ENCODE measurements around the gene KRTAP16-1. TPM values are rescaled to one million over a fixed set of nuclear protein-coding genes. Genes with fewer than 3 reads are reported as not detected.
"Not testable (repeated sequence)": the region's sequence is repeated elsewhere in the genome, so short reads cannot be mapped to it uniquely, and the experiment has no call there.

The KRTAP16-1 gene
- polyA plus RNA-seq, 1 donor (not counting 4 experiments of a cell fraction or from before 2014, with no cell fraction given): not detected

GRCh38 chr17:41352597-41353366, 43.7 kb upstream of the KRTAP16-1 start:
- Histone ChIP-seq H3K4me2 (ENCODE audit: control insufficient read depth, extremely low read depth, insufficient read depth, low read depth, low read length) (peak overlapping the region; percentile 29), H3K27me3 (ENCODE audit: control insufficient read depth, extremely low read depth, insufficient read depth, low read length) (no peaks in the 10 kb centered on the region), H3K9me3 (ENCODE audit: control insufficient read depth, low read depth, low read length) (no peaks in the 10 kb centered on the region), H3K4me1 (ENCODE audit: control insufficient read depth, extremely low read depth, insufficient read depth, low read length) (peaks cover 36% of the 10 kb centered on the region), H3K9me1 (ENCODE audit: control insufficient read depth, extremely low read depth, insufficient read depth, low read length) (no peaks in the 10 kb centered on the region), H3K79me2 (ENCODE audit: control insufficient read depth, insufficient read depth, low read length) (no peaks in the 10 kb centered on the region), H3K36me3 (ENCODE audit: control insufficient read depth in 2 of 2, extremely low read depth in 1 of 2, insufficient read depth in 2 of 2, low read length in 2 of 2) (no peaks in the 10 kb centered on the region), H3K4me3 (ENCODE audit: control insufficient read depth in 2 of 3, extremely low read depth in 1 of 3, insufficient read depth in 2 of 3, low read depth in 1 of 3, low read length in 3 of 3) (no peak overlapping the region), H3K9ac (ENCODE audit: control insufficient read depth, extremely low read depth, insufficient read depth, low read length) (no peak overlapping the region), H4K20me1 (ENCODE audit: control insufficient read depth, extremely low read depth, insufficient read depth, low read length) (no peaks in the 10 kb centered on the region), H2AFZ (ENCODE audit: control insufficient read depth, low read length) (no peak overlapping the region), H3K27ac (ENCODE audit: control insufficient read depth, insufficient read depth, low read length) (no peak overlapping the region)
- TF ChIP-seq CTCF (optimal IDR thresholded peaks at IDR 0.05 in 1 of 3, IDR thresholded peaks at IDR 0.05 in 1 of 3, conservative IDR thresholded peaks at IDR 0.05 in 1 of 3; ENCODE audit: extremely low read depth in 1 of 3, insufficient read depth in 2 of 3, low read length in 3 of 3) (no peak), EZH2 (IDR thresholded peaks at IDR 0.05; ENCODE audit: low read length) (no peak)
- dilution Hi-C loops (cut with MboI; ENCODE audit: extremely low pct_ligation_motif_present, low sequenced_read_pairs): no loop called here
- FAIRE-seq (peak; percentile 72), DNase-seq (ENCODE audit: low read depth, low spot score) (no peak)

GRCh38 chr17:41351177-41351576, 42.1 kb upstream of the KRTAP16-1 start:
- H2AFZ ChIP-seq (ENCODE audit: control insufficient read depth, low read length): no peak overlapping the region
- no peak overlapping the region for H3K9ac ChIP-seq (ENCODE audit: control insufficient read depth, extremely low read depth, insufficient read depth, low read length)
- H3K4me1 ChIP-seq (ENCODE audit: control insufficient read depth, extremely low read depth, insufficient read depth, low read length): peaks cover 41% of the 10 kb centered on the region
- H3K36me3 ChIP-seq (ENCODE audit: control insufficient read depth in 2 of 2, extremely low read depth in 1 of 2, insufficient read depth in 2 of 2, low read length in 2 of 2): no peaks in the 10 kb centered on the region
- H3K9me1 ChIP-seq (ENCODE audit: control insufficient read depth, extremely low read depth, insufficient read depth, low read length): no peaks in the 10 kb centered on the region
- no peaks in the 10 kb centered on the region for H3K27me3 ChIP-seq (ENCODE audit: control insufficient read depth, extremely low read depth, insufficient read depth, low read length)
- no peaks in the 10 kb centered on the region for H4K20me1 ChIP-seq (ENCODE audit: control insufficient read depth, extremely low read depth, insufficient read depth, low read length)
- H3K4me2 ChIP-seq (ENCODE audit: control insufficient read depth, extremely low read depth, insufficient read depth, low read depth, low read length): no peak overlapping the region
- H3K4me3 ChIP-seq (ENCODE audit: control insufficient read depth in 2 of 3, extremely low read depth in 1 of 3, insufficient read depth in 2 of 3, low read depth in 1 of 3, low read length in 3 of 3): no peak overlapping the region
- no peaks in the 10 kb centered on the region for H3K9me3 ChIP-seq (ENCODE audit: control insufficient read depth, low read depth, low read length)
- no peak for DNase-seq (ENCODE audit: low read depth, low spot score)
- H3K79me2 ChIP-seq (ENCODE audit: control insufficient read depth, insufficient read depth, low read length): no peaks in the 10 kb centered on the region
- no peak overlapping the region for H3K27ac ChIP-seq (ENCODE audit: control insufficient read depth, insufficient read depth, low read length)
- TF ChIP-seq EZH2 (IDR thresholded peaks at IDR 0.05; ENCODE audit: low read length) (no peak), CTCF (optimal IDR thresholded peaks at IDR 0.05 in 1 of 3, IDR thresholded peaks at IDR 0.05 in 1 of 3, conservative IDR thresholded peaks at IDR 0.05 in 1 of 3; ENCODE audit: extremely low read depth in 1 of 3, insufficient read depth in 2 of 3, low read length in 3 of 3) (no peak)
- no peak for FAIRE-seq
- dilution Hi-C loops (cut with MboI; ENCODE audit: extremely low pct_ligation_motif_present, low sequenced_read_pairs): no loop called here

- DNase-seq (ENCODE audit: low read depth, low spot score); H3K9me1 ChIP-seq (ENCODE audit: control insufficient read depth, extremely low read depth, insufficient read depth, low read length); dilution Hi-C loops (cut with MboI; ENCODE audit: extremely low pct_ligation_motif_present, low sequenced_read_pairs); H3K9ac ChIP-seq (ENCODE audit: control insufficient read depth, extremely low read depth, insufficient read depth, low read length); H3K79me2 ChIP-seq (ENCODE audit: control insufficient read depth, insufficient read depth, low read length); H3K9me3 ChIP-seq (ENCODE audit: control insufficient read depth, low read depth, low read length); H3K4me2 ChIP-seq (ENCODE audit: control insufficient read depth, extremely low read depth, insufficient read depth, low read depth, low read length); H3K4me3 ChIP-seq (ENCODE audit: control insufficient read depth in 2 of 3, extremely low read depth in 1 of 3, insufficient read depth in 2 of 3, low read depth in 1 of 3, low read length in 3 of 3); H3K27me3 ChIP-seq (ENCODE audit: control insufficient read depth, extremely low read depth, insufficient read depth, low read length); FAIRE-seq; H3K27ac ChIP-seq (ENCODE audit: control insufficient read depth, insufficient read depth, low read length); H3K36me3 ChIP-seq (ENCODE audit: control insufficient read depth in 2 of 2, extremely low read depth in 1 of 2, insufficient read depth in 2 of 2, low read length in 2 of 2); H4K20me1 ChIP-seq (ENCODE audit: control insufficient read depth, extremely low read depth, insufficient read depth, low read length); H2AFZ ChIP-seq (ENCODE audit: control insufficient read depth, low read length): not testable (repeated sequence)
- peaks cover 41% of the 10 kb centered on the region for H3K4me1 ChIP-seq (ENCODE audit: control insufficient read depth, extremely low read depth, insufficient read depth, low read length)
These were observed 41.3 kb upstream of the KRTAP16-1 start, which contains the start of gene KRT33A for GRCh38 chr17:41350381-41350878. Gene KRT33A (minus strand): TSS chr17:41350828. CDS start chr17:41350767, 61 bp downstream.

All from keratinocyte (primary cell).